Mononuclear cell (primary cell): Measurements from ENCODE around the gene SLC38A1. TPM values are rescaled to one million over a fixed set of nuclear protein-coding genes. Genes with fewer than 3 reads are reported as not detected.
"Not testable (repeated sequence)": the region's sequence is repeated elsewhere in the genome, so short reads cannot be mapped to it uniquely, and the experiment has no call there.

Experiments used
- H3K27me3 ChIP-seq: 2 replicates; pipeline ENCODE4 v1.6.0; 2011; ENCODE audit warnings: low read length, control low read depth; ENCODE audit not compliant: insufficient read depth
- H3K4me1 ChIP-seq: 2 replicates; pipeline ENCODE4 v1.5.1; 2011; ENCODE audit warnings: mild to moderate bottlenecking, low read length, control low read depth; ENCODE audit not compliant: insufficient read depth
- H3K4me3 ChIP-seq: 2 replicates; pipeline ENCODE4 v1.5.1; 2011; ENCODE audit warnings: mild to moderate bottlenecking, low read length, moderate library complexity
- H3K9me3 ChIP-seq: 2 replicates; pipeline ENCODE4 v1.5.1; 2011; ENCODE audit warnings: low read depth, mild to moderate bottlenecking, control low read depth, low read length
- total RNA-seq: library from RNA; depleted of rRNA; stranded (reverse); fragments of >200 nt; gene quantifications from one replicate; pipeline ENCODE4 v1.2.3, GENCODE V29; 2012

The SLC38A1 gene
- total RNA-seq, 1 donor, result 308 TPM

GRCh38 chr12:46184798-46185595 lies 83.8 kb downstream of the SLC38A1 start:
- H3K4me3 ChIP-seq, result no peak overlapping the region
- H3K9me3 ChIP-seq, result no peaks in the 10 kb centered on the region
- H3K4me1 ChIP-seq, result peaks cover 17% of the 10 kb centered on the region
- no peaks in the 10 kb centered on the region for H3K27me3 ChIP-seq

DNA sequence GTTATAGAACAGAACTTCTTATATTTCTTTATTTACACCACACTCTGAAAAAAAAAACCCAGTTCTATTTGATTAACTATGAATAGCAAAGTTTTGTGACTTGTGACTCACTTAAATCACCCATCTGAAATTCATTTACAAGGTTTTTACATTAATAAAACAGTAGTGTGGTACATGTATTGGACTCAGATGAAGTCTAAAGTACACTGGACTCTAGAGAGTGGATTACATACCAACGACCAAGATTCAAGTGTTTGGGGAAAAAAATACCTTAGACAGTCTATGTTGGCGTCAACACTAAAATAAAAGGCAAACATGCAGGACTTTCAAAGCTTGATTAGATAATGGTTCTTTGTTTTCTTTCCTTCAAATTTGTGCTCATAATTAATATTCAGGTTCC lies 85.7 kb downstream of the SLC38A1 start:
- Histone ChIP-seq H3K27me3 (no peaks in the 10 kb centered on the region), H3K4me1 (peaks cover 26% of the 10 kb centered on the region), H3K4me3 (no peak overlapping the region), H3K9me3 (no peaks in the 10 kb centered on the region)

DNA sequence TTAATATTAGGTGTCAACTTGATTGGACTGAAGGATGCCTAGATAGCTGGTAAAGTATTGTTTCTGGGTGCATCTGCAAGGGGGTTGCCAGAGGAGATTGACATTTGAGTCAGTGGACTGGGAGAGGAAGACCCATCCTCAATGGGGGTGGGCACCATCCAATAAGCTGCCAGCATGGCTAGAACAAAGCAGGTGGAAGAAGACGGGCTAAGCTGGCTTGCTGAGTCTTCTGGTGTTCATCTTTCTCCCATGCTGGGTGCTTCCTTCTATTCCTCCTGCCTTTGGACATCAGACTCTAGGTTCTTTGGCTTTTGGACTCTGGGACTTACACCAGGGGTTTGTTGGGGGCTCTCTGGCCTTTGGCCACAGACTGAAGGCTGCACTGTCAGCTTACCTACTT lies 87.4 kb downstream of the SLC38A1 start:
- Histone ChIP-seq H3K4me3 (no peak overlapping the region), H3K4me1 (peaks cover 38% of the 10 kb centered on the region), H3K9me3 (no peaks in the 10 kb centered on the region), H3K27me3 (no peaks in the 10 kb centered on the region)

GRCh38 chr12:46179693-46180452 lies 89.0 kb downstream of the SLC38A1 start:
- no peaks in the 10 kb centered on the region for H3K27me3 ChIP-seq
- no peak overlapping the region for H3K4me3 ChIP-seq
- no peaks in the 10 kb centered on the region for H3K9me3 ChIP-seq
- peaks cover 28% of the 10 kb centered on the region for H3K4me1 ChIP-seq

DNA sequence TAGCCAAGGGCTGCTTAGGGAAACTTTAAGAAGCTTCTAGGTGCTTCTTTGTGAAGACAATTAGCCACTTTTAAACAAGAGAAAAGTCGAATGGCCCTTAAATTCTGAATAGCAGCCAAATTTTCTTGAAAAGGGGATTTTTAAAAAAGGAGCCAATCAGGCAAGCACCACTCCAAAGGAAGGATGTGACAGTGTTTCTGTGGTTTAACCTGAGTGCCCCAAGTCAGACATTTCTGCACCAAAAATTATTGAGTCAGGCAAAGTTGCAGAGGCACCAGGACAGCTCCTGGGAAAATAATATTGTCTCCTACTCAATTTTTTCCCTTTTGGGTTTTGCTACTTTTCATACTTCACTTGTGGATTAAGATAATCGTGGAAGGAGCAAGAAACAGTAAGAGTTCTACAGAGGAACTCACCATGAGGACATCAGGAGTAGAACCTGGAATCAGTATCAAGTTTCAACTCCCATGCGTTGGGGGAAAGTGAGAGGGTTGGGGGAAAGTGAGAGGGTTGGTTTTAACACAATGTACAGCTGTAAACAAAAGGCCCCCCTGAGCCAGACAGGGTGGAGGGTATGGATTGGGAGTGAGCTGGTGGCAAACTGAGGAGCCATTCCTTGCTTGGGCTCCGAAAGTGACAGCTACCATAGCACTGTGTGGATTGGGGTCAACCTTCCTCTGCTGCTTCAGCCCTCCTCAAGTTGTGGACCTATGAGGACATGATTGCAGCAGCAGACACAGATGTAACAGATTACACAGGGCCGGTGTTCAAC lies 90.8 kb downstream of the SLC38A1 start:
- H3K4me1 ChIP-seq, result peaks cover 33% of the 10 kb centered on the region
- H3K27me3 ChIP-seq, result no peaks in the 10 kb centered on the region
- H3K9me3 ChIP-seq, result no peaks in the 10 kb centered on the region
- no peak overlapping the region for H3K4me3 ChIP-seq

DNA sequence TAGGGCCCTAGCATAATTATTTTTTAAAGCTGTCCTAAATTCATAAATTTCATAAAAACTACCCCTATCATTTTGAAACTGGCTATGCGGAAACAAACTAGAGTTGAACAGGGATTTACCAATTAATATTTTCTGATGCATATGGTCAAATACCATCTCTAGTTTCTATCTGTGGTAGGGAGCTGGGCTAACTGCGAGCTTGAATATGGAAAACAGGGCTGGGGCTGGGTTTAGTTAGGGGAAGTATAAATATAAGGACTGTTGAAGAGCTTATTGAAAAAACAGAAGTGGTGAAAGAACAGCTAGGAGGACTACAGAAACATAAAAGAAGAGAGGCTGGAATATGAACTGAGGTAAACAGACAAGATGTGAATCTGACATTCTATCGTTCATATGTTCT lies 91.8 kb downstream of the SLC38A1 start:
- Histone ChIP-seq H3K4me1 (peaks cover 33% of the 10 kb centered on the region), H3K27me3 (no peaks in the 10 kb centered on the region), H3K4me3 (no peak overlapping the region), H3K9me3 (no peaks in the 10 kb centered on the region)

- H3K9me3 ChIP-seq, result no peaks in the 10 kb centered on the region
- peaks cover 30% of the 10 kb centered on the region for H3K4me1 ChIP-seq
- no peaks in the 10 kb centered on the region for H3K27me3 ChIP-seq
- H3K4me3 ChIP-seq, result no peak overlapping the region
Measured at GRCh38 chr12:46174919-46175318, 93.9 kb downstream of the SLC38A1 start.

DNA sequence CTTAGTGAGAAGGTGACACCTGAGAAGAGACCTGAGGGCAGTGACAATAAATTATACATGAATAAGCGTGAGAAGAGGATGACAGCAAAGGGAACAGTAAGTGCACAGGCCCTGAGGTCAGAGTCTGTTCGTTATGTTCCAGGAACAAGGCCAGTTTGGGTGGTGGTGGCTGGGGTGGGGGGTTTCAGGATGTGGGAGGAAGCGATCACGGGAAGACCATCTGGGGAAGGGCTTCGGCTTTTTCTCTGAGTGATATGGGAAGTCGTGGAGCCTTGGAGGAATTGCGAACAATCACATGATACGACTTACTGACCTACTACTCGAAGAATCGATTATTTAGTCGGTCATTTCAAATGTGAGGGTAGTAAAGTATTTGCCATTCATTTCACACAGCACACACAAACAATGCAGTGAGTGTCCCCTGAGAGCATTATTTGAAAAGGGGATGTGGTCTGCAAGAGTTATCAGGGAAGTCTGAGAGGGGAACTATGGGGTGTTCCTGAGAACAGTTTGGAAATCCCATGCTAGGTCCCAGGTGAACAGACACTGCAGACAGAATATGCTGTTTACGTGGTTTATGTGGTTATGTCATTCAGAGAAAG lies 94.7 kb downstream of the SLC38A1 start:
- Histone ChIP-seq H3K9me3 (no peaks in the 10 kb centered on the region), H3K4me3 (no peak overlapping the region), H3K4me1 (peaks cover 26% of the 10 kb centered on the region), H3K27me3 (no peaks in the 10 kb centered on the region)

DNA sequence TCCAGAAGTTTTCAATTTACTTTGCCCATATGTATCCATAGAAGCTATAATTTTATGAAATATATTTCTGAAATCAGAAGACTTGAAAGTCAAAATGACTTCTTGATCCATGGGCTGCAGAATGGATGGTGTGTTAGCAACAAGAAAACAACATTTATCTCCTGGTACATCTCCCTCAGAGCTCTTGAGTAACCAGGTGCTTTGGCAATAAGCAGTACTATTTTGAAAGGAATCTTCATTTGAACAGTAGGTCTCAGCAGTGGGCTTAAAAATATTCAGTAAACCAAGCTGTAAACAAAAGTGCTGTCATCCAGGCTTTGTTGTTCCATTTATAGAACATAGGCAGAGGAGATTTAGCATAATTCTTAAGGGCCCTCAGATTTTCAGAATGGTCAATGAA lies 100.4 kb downstream of the SLC38A1 start:
- Histone ChIP-seq H3K4me1 (no peaks in the 10 kb centered on the region), H3K9me3 (no peaks in the 10 kb centered on the region), H3K27me3 (no peaks in the 10 kb centered on the region), H3K4me3 (no peak overlapping the region)

GRCh38 chr12:46167412-46167811 lies 101.4 kb downstream of the SLC38A1 start:
- no peaks in the 10 kb centered on the region for H3K9me3 ChIP-seq
- no peaks in the 10 kb centered on the region for H3K4me1 ChIP-seq
- H3K27me3 ChIP-seq, result no peaks in the 10 kb centered on the region
- no peak overlapping the region for H3K4me3 ChIP-seq

DNA sequence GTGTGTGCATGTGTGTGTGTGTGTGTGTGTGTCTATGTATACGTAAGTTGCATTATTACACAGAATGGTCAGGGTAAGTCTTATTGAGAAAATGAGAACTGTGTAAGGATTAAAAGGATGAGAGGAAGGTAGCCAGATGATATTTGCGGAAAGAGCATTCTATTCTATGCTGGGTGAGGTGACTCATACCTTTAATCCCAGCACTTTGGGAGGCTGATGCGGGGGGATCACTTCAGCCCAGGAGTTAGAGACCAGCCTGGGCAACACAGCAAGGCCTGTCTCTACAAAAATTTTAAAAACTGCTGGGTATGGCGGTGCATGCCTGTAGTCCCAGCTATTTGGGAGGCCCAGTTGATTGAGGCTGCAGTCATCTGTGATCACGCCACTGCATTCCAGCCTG lies 103.7 kb downstream of the SLC38A1 start:
- H3K4me3 ChIP-seq, result no peak overlapping the region
- no peaks in the 10 kb centered on the region for H3K4me1 ChIP-seq
- no peaks in the 10 kb centered on the region for H3K27me3 ChIP-seq
- H3K9me3 ChIP-seq, result no peaks in the 10 kb centered on the region

GRCh38 chr12:46164186-46164761 lies 104.6 kb downstream of the SLC38A1 start:
- Histone ChIP-seq H3K4me1 (no peaks in the 10 kb centered on the region), H3K4me3 (no peak overlapping the region), H3K27me3 (no peaks in the 10 kb centered on the region), H3K9me3 (no peaks in the 10 kb centered on the region)

GRCh38 chr12:46162549-46163076 lies 106.2 kb downstream of the SLC38A1 start:
- H3K4me3 ChIP-seq, H3K4me1 ChIP-seq, H3K27me3 ChIP-seq, H3K9me3 ChIP-seq: not testable (repeated sequence)

GRCh38 chr12:46160981-46161690 lies 107.7 kb downstream of the SLC38A1 start:
- Histone ChIP-seq H3K27me3 (no peaks in the 10 kb centered on the region), H3K4me3 (no peak overlapping the region), H3K9me3 (peaks cover 4% of the 10 kb centered on the region), H3K4me1 (no peaks in the 10 kb centered on the region)
